HCT116 (cell line): Measurements from ENCODE around the gene CPT1B. TPM values are rescaled to one million over a fixed set of nuclear protein-coding genes. Genes with fewer than 3 reads are reported as not detected.

Experiments used
- ATAC-seq: fragments of 200-7000 bp; cut with Tn5 transposase; 2 replicates; pipeline ENCODE4 v1.9.1; 2020; ENCODE audit warnings: mild to moderate bottlenecking, moderate library complexity
- BruUV-seq: library from RNA; stranded (reverse); fragments of 400-500 nt; replicated peaks from 2 replicates; lab custom pipeline; 2021; lab: Mats Ljungman, UMichigan
- CTCF ChIA-PET: fragments of 300-600 bp; sonication (Branson Sonifier 250); formaldehyde crosslinking; loops from one replicate; lab custom pipeline; 2021; ENCODE audit warnings: antibody characterized with exemption; lab: Charles Lee
- POLR2A ChIA-PET: fragments of 300-600, 350-600 bp; sonication (Branson Sonifier 250); formaldehyde crosslinking; loops from one replicate; lab custom pipeline; 2021; ENCODE audit warnings: antibody characterized with exemption; lab: Charles Lee
- RAD21 ChIA-PET, 2 experiments: fragments of 300-600 bp; sonication (Branson Sonifier 250); formaldehyde crosslinking; loops; one replicate each; lab custom pipeline; 2023; ENCODE audit warnings: low total read pairs in 2 of 2; ENCODE audit not compliant: uncharacterized antibody in 2 of 2, unreplicated experiment in 2 of 2, low non-redundant PET in 1 of 2; lab: Charles Lee
- DNase-seq: peaks from one replicate; pipeline ENCODE4 v3.0.0-alpha.2; 2010; ENCODE audit warnings: low read depth, low spot score
- H2AFZ ChIP-seq: fragments of 200-600 bp; shearing (Covaris generic), sonication (generic); 2 replicates; pipeline ENCODE4 v1.6.1; 2017; ENCODE audit warnings: low read depth, mixed run types, mixed read lengths, antibody characterized with exemption, low read length; ENCODE audit not compliant: poor library complexity, severe bottlenecking
- H3K27ac ChIP-seq: 2 replicates; pipeline ENCODE4 v1.5.1; 2012; ENCODE audit warnings: low read depth, low read length
- H3K27me3 ChIP-seq: fragments of 200-600 bp; sonication (generic); 2 replicates; pipeline ENCODE4 v1.6.1; 2016; ENCODE audit warnings: mixed run types, low read length, mixed read lengths; ENCODE audit not compliant: insufficient read depth
- H3K36me3 ChIP-seq, 2 experiments: fragments of 200-500 bp in 1 of 2; fragments of 200-600 bp in 1 of 2; sonication (Bioruptor generic) in 1 of 2; sonication (generic) in 1 of 2; 2 replicates each; pipeline versions ENCODE4 v1.5.1 to v1.6.1; 2014 to 2016; ENCODE audit warnings: low read length in 2 of 2, inconsistent platforms in 1 of 2, mixed read lengths in 1 of 2, mixed run types in 1 of 2; ENCODE audit not compliant: insufficient read depth in 2 of 2, control insufficient read depth in 1 of 2
- H3K4me1 ChIP-seq, 2 experiments: fragments of 200-600 bp in 1 of 2; sonication (generic) in 1 of 2; 2 replicates each; pipeline versions ENCODE4 v1.5.1 to v1.6.1; 2012 to 2017; ENCODE audit warnings: low read length in 2 of 2, inconsistent platforms in 1 of 2, mild to moderate bottlenecking in 1 of 2, mixed read lengths in 1 of 2, mixed run types in 1 of 2, moderate library complexity in 1 of 2; ENCODE audit not compliant: insufficient read depth in 2 of 2, control insufficient read depth in 1 of 2
- H3K4me2 ChIP-seq: fragments of 200-600 bp; sonication (generic); 2 replicates; pipeline ENCODE4 v1.6.1; 2017; ENCODE audit warnings: mixed run types, low read length, mixed read lengths
- H3K4me3 ChIP-seq, 2 experiments: fragments of 200-600 bp in 1 of 2; sonication (generic) in 1 of 2; replicated peaks in 1 of 2; 2 replicates each; pipeline ENCODE4 v1.5.1; 2011 to 2016; ENCODE audit warnings: low read length in 2 of 2, control low read depth in 1 of 2, low read depth in 1 of 2, mild to moderate bottlenecking in 1 of 2, mixed read lengths in 1 of 2, mixed run types in 1 of 2
- H3K79me2 ChIP-seq: fragments of 200-600 bp; sonication (generic); 2 replicates; pipeline ENCODE4 v1.6.1; 2017; ENCODE audit warnings: mild to moderate bottlenecking, mixed run types, low read length, moderate library complexity, mixed read lengths; ENCODE audit not compliant: insufficient read depth
- H3K9ac ChIP-seq: fragments of 200-600 bp; sonication (generic); 2 replicates; pipeline ENCODE4 v1.6.1; 2016; ENCODE audit warnings: low read length, mixed read lengths
- H3K9me2 ChIP-seq: fragments of 200-600 bp; sonication (generic), shearing (Covaris generic); 2 replicates; pipeline ENCODE4 v1.6.1; 2017; ENCODE audit warnings: mixed run types, mild to moderate bottlenecking, moderate library complexity; ENCODE audit not compliant: insufficient read depth
- H3K9me3 ChIP-seq, 2 experiments: fragments of 200-500 bp in 1 of 2; fragments of 200-600 bp in 1 of 2; sonication (Bioruptor generic) in 1 of 2; sonication (generic) in 1 of 2; 2 replicates each; pipeline ENCODE4 v1.6.1; 2014 to 2017; ENCODE audit warnings: low read length in 2 of 2, mixed read lengths in 2 of 2, inconsistent platforms in 1 of 2, low read depth in 1 of 2, mild to moderate bottlenecking in 1 of 2, mixed run types in 1 of 2, moderate library complexity in 1 of 2; ENCODE audit not compliant: control insufficient read depth in 1 of 2, insufficient read depth in 1 of 2
- H4K20me1 ChIP-seq: fragments of 200-600 bp; sonication (generic), shearing (Covaris generic); 2 replicates; pipeline ENCODE4 v1.6.1; 2017; ENCODE audit warnings: mixed run types, mild to moderate bottlenecking, moderate library complexity; ENCODE audit not compliant: insufficient read depth
- CBX3 ChIP-seq: IDR thresholded peaks from 2 replicates; pipeline ENCODE4 v1.6.1; 2012; ENCODE audit warnings: low read depth
- intact Hi-C: fragments of 100-400 bp; cut with micrococcal nuclease; formaldehyde crosslinking; loops from 2 replicates; pipeline ENCODE4 v1.10.0; 2022
- total RNA-seq: library from RNA; stranded (reverse); gene quantifications from one replicate; pipeline ENCODE4 v1.2.1, GENCODE V29; 2021; ENCODE audit not compliant: unreplicated experiment
- TF ChIP-seq, protein P1 (sequence below): IDR thresholded peaks from 2 replicates; pipeline ENCODE4 v1.6.1; 2012
- TF ChIP-seq, protein P2 (sequence below): IDR thresholded peaks from 2 replicates; pipeline ENCODE4 v1.6.1; 2012; ENCODE audit warnings: low read depth

CPT1B gene
- total RNA-seq, 1 experiment from 2014 or later = 35.1 TPM

DNA sequence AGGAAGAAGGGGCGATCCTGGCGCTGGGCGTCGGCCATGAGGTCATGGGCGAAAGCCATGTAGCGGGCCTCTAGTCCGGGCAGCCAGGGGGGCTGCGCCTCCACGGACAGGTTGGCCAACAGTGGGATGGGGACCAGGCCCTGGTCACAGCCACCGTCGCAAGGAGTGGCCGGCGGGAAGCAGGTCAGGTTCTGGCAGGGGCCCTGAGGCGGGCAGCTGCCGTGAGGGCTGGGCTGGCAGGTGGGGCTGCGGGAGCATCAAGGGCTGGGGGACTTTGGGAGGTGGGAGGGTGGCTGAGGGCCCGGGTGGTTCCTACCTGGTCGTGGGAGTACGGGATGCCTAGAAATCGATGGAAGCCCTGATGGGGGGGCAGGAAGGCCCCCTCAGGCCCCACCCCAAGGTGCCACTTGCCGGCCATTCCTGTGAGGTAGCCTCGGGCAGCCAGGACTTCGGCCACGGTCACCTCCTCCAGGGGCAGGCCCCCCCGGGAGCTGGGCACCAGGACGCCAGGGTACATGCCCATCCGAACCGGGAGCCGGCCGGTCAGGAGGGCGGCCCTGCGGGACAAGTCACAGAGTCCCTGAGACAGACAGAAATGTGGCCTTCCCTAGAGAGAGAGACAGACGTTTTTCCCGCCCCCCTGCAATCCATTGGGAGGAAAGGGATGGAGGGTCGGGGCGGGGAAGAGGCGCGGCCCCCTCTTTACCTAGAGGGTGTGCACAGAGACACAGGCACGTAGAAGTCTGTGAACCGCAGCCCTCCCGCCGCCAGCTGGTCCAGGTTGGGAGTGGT, 48.8 kb upstream of the CPT1B start:
- Histone ChIP-seq H3K9me3 (no peaks in the 10 kb centered on the region), H3K79me2 (no peaks in the 10 kb centered on the region), H3K4me2 (peak overlapping the region; percentile 99), H3K4me3 (peak overlapping the region; percentile 71 to 88), H2AFZ (no peak overlapping the region), H3K27me3 (0 out of 2 replicates have a peak, but pooled peaks cover under 1% of the 10 kb centered on the region), H3K9ac (peak overlapping the region; percentile 75), H3K36me3 (no peaks in the 10 kb centered on the region), H3K9me2 (no peaks in the 10 kb centered on the region), H3K27ac (peak overlapping the region; percentile 61), H4K20me1 (no peaks in the 10 kb centered on the region), H3K4me1 (peaks cover 10 to 42% of the 10 kb centered on the region in 2 experiments; a peak in 3 of 4 replicates)
- TF ChIP-seq, protein P1, sequence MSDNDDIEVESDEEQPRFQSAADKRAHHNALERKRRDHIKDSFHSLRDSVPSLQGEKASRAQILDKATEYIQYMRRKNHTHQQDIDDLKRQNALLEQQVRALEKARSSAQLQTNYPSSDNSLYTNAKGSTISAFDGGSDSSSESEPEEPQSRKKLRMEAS = no peak
- no peak for TF ChIP-seq CBX3
- TF ChIP-seq, protein P2, sequence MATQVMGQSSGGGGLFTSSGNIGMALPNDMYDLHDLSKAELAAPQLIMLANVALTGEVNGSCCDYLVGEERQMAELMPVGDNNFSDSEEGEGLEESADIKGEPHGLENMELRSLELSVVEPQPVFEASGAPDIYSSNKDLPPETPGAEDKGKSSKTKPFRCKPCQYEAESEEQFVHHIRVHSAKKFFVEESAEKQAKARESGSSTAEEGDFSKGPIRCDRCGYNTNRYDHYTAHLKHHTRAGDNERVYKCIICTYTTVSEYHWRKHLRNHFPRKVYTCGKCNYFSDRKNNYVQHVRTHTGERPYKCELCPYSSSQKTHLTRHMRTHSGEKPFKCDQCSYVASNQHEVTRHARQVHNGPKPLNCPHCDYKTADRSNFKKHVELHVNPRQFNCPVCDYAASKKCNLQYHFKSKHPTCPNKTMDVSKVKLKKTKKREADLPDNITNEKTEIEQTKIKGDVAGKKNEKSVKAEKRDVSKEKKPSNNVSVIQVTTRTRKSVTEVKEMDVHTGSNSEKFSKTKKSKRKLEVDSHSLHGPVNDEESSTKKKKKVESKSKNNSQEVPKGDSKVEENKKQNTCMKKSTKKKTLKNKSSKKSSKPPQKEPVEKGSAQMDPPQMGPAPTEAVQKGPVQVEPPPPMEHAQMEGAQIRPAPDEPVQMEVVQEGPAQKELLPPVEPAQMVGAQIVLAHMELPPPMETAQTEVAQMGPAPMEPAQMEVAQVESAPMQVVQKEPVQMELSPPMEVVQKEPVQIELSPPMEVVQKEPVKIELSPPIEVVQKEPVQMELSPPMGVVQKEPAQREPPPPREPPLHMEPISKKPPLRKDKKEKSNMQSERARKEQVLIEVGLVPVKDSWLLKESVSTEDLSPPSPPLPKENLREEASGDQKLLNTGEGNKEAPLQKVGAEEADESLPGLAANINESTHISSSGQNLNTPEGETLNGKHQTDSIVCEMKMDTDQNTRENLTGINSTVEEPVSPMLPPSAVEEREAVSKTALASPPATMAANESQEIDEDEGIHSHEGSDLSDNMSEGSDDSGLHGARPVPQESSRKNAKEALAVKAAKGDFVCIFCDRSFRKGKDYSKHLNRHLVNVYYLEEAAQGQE = no peak
- RAD21 ChIA-PET = no interaction called here
- ATAC-seq (no peak), DNase-seq (no peak)
- POLR2A ChIA-PET = no interaction called here
- CTCF ChIA-PET = interaction anchor here (0.9 to 1.2 kb wide), 2 partner anchors 64 to 67 kb away, joined by 3 read pairs; no protein-coding TSS in a partner anchor
- intact Hi-C loops = loop anchor here (2.0 kb wide), 1 partner anchor 64 kb away; no protein-coding TSS in a partner anchor
- no TSS peak for BruUV-seq
